Measurements from ENCODE around the gene TBC1D9.

DNA sequence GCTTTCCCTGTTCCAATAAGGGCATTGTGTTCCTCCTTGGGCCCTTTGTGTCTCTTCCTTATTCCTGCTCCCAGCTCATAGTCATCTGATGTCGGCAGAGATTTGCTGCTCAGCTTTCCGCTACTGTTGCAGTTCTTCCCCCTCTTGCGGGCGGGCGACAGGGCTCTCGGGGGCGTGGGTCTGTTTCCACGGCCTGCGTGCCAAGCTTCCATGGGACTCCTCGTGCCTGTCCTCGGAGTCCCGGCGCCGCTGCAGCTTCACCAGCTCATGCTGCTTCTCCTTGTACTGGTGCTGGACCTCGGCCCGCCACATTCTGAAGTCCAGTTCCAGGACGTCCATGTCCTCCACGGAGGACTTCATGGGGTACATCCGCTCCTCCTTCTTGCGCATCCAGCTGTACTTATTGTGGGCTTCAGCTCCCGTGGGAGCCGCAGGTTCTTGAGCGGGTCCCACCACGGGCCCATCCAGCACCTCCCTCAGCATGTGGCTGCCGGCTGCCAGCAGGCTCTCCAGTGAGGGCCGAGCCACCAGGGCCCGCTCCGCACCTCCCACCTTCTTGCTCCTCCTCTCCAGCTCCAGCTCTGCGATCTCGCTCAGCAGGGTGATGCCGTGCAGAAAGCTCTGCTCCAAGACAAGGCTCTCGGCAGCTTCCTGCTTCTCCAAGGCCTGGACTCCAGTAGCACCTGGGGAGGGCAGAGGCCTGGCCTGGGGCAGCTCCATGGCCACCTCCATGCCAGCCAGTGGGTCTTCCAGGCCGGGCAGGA lies 113.3 kb downstream of the TBC1D9 start:
- TF ChIP-seq, protein P1, sequence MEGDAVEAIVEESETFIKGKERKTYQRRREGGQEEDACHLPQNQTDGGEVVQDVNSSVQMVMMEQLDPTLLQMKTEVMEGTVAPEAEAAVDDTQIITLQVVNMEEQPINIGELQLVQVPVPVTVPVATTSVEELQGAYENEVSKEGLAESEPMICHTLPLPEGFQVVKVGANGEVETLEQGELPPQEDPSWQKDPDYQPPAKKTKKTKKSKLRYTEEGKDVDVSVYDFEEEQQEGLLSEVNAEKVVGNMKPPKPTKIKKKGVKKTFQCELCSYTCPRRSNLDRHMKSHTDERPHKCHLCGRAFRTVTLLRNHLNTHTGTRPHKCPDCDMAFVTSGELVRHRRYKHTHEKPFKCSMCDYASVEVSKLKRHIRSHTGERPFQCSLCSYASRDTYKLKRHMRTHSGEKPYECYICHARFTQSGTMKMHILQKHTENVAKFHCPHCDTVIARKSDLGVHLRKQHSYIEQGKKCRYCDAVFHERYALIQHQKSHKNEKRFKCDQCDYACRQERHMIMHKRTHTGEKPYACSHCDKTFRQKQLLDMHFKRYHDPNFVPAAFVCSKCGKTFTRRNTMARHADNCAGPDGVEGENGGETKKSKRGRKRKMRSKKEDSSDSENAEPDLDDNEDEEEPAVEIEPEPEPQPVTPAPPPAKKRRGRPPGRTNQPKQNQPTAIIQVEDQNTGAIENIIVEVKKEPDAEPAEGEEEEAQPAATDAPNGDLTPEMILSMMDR (IDR thresholded peaks at IDR 0.05), result no peak
- TF ChIP-seq POLR2A (IDR thresholded peaks at IDR 0.05), result no peak

Data from prostate gland (tissue), 2 donors.